Measurements from ENCODE around the gene CX3CR1.

The CX3CR1 gene

DNA sequence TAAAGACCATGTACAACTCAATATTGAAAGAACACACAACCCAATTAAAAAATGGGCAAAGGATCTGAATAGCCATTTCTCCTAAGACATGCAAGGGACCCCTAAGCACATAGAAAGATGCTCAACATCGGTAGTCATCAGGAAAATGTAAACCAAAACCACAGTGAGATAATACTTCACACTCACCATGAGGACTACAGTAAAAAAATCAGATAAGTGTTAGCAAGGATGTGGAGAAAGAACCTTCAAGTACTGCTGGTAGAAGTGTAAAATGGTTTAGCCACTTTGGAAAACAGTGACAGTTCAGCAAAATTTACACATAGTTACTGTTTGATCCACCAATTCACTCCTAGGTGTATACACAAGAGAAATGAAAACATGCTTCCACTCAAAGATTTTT lies 57.4 kb downstream of the CX3CR1 start:
- TF ChIP-seq, protein P1, sequence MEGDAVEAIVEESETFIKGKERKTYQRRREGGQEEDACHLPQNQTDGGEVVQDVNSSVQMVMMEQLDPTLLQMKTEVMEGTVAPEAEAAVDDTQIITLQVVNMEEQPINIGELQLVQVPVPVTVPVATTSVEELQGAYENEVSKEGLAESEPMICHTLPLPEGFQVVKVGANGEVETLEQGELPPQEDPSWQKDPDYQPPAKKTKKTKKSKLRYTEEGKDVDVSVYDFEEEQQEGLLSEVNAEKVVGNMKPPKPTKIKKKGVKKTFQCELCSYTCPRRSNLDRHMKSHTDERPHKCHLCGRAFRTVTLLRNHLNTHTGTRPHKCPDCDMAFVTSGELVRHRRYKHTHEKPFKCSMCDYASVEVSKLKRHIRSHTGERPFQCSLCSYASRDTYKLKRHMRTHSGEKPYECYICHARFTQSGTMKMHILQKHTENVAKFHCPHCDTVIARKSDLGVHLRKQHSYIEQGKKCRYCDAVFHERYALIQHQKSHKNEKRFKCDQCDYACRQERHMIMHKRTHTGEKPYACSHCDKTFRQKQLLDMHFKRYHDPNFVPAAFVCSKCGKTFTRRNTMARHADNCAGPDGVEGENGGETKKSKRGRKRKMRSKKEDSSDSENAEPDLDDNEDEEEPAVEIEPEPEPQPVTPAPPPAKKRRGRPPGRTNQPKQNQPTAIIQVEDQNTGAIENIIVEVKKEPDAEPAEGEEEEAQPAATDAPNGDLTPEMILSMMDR (IDR thresholded peaks at IDR 0.05; ENCODE audit: low read depth, low read length) = no peak
- in situ Hi-C loops (cut with HindIII; ENCODE audit: low sequenced_read_pairs) = no loop called here
- DNase-seq (ENCODE audit: low read depth, low spot score) = no peak
- H3K4me3 ChIP-seq (ENCODE audit: low read depth, low read length) = no peak overlapping the region

DNA sequence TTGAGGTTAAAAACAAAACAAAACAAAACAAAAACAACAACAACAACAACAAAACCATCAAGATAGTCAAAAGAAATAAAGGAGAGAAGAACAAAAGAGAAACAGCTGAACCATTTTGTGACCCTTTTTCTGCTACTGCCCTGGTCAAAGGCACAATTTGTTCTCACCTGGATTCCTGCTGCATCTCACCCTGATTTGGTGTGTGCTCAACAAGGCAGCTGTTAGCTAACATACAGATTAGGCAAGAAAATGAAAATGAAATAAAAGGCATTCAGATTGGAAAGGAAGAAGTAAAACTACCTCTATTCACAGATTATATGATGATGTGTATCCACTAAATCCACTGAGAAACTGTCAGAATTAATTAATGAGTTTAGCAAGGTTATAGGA lies 58.7 kb downstream of the CX3CR1 start:
- DNase-seq (ENCODE audit: low read depth, low spot score) = no peak
- no peak overlapping the region for H3K4me3 ChIP-seq (ENCODE audit: low read depth, low read length)
- TF ChIP-seq, protein P1 (IDR thresholded peaks at IDR 0.05; ENCODE audit: low read depth, low read length) = no peak
- in situ Hi-C loops (cut with HindIII; ENCODE audit: low sequenced_read_pairs) = no loop called here

DNA sequence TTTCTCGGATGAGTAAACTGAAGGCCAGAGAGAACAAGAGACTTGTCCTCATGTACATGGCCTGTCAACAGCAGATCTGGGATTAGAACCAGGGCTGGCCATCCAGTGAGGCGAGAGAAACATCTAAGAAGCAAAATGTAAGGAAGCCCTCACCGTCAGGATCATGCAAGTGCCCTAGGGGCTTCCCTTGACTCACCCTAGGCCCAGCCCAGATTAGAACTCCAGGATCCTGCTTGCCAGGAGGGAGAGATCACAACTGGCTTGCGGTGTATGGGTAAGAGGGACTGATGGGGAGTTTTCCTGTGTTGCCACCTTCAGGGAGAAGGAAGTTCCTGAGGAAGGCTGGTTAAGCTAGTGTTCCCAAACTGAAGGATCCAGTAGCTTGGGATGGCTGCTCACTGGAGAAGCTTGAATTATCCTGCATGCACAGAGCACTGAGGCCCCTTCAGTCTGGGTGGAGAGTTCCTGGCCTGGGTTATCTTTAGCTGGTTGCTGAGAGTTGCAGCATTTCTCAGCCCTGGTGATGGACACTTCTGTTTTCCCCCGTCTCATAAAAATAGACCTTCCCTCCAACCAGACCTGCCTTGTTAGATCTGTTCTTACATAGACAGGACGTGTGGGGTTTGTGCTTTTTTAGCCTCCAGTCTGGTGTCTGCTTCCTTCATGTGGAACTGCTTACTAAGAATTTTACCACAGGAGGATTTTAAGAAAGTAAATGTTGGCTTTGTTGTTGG lies 59.3 kb downstream of the CX3CR1 start:
- no peak for DNase-seq (ENCODE audit: low read depth, low spot score)
- in situ Hi-C loops (cut with HindIII; ENCODE audit: low sequenced_read_pairs) = no loop called here
- no peak overlapping the region for H3K4me3 ChIP-seq (ENCODE audit: low read depth, low read length)
- TF ChIP-seq, protein P1 (IDR thresholded peaks at IDR 0.05; ENCODE audit: low read depth, low read length) = no peak

DNA sequence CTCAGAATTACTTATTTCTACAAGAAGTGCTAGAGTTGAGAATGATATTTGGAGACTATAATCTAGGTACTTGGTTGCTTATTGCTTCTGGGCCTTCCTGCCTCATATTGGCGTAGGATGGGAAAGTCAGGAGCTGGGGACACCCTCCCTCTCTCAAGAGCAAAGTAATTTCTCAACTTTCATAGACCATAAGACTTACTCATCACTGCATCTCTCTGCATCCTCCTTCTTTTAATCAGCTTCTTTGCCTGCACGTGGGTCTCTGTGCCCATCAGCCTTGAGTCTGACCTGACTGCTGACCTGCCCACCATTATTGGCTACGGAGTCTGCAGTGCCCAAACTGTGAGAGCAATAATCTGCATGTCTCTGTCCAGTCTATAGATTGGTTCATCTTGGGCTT lies 60.1 kb downstream of the CX3CR1 start:
- no peak overlapping the region for H3K4me3 ChIP-seq (ENCODE audit: low read depth, low read length)
- in situ Hi-C loops (cut with HindIII; ENCODE audit: low sequenced_read_pairs) = no loop called here
- TF ChIP-seq, protein P1 (IDR thresholded peaks at IDR 0.05; ENCODE audit: low read depth, low read length) = no peak
- no peak for DNase-seq (ENCODE audit: low read depth, low spot score)

GRCh38 chr3:39216176-39216790 lies 63.6 kb downstream of the CX3CR1 start:
- no peak for DNase-seq (ENCODE audit: low read depth, low spot score)
- TF ChIP-seq, protein P1 (IDR thresholded peaks at IDR 0.05; ENCODE audit: low read depth, low read length) = no peak

DNA sequence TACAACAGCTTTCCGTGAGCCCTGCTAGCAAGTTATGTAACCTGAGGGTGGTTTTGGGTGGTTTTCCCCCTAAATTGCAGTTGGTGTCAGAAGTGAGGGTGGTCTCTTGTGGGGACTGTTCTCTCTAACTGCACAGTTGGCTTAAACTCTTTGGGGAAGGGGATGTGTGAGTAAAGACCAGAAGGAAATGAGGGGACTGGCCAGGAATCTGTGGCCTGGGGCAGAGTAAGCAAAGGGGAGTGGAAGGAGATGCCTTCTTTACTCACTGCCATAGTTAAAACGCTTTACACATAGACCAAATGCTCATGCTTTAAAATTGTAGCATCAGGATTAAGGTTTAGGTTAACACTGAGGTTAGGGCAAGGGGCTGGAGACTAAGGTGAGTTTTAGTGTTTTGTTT lies 66.2 kb downstream of the CX3CR1 start:
- TF ChIP-seq, protein P1 (IDR thresholded peaks at IDR 0.05; ENCODE audit: low read depth, low read length) = no peak
- H3K4me3 ChIP-seq (ENCODE audit: low read depth, low read length) = no peak overlapping the region
- no peak for DNase-seq (ENCODE audit: low read depth, low spot score)
- in situ Hi-C loops (cut with HindIII; ENCODE audit: low sequenced_read_pairs) = no loop called here

More at GRCh38 chr3:39216176-39216790, 63.6 kb downstream of the CX3CR1 start:
- H3K4me3 ChIP-seq (ENCODE audit: low read depth, low read length) = no peak overlapping the region
- in situ Hi-C loops (cut with HindIII; ENCODE audit: low sequenced_read_pairs) = no loop called here
